ENCODE data around the gene CHRM3.

CHRM3 gene

DNA sequence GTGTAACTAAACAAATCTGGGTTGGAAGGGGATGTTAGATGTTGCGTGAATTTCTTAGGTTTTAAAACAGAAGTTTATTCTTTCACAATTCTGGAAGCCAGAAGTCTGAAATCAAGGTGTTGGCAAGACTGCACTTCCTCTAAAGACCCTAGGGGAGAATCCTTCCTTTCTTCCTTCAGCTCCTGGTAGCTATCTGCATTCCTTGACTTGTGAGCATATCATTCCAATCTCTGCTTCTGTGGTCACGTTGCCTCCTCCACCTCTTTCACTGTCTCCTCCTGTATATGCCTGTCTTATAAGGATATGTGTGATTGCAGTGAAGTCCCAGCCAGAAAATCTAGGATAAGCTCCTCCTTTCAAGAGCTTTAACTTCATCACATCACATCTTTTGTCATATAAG is 7.7 kb downstream of the CHRM3 start:
- DNase-seq (ENCODE audit: low spot score), result no peak
- no peak for FAIRE-seq

DNA sequence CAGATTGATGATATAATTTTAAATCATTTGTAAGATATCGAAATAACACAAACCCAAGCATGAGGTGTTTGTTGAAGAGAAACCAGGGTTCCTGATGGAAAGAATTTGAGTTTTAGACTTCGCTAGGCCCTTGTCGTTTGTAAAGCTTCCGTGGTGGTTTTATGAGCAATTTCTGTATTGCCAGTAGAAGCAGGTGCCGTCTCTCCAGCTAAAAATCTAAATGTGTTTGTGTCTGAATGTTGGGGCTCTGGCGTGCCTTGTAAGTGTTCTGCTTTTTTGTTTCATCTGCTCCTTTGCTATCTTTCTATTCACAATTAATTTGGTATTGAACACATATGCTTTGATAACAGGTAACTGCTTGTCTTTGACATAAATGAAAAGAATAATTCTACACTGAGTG is 27.5 kb downstream of the CHRM3 start:
- FAIRE-seq (no peak), DNase-seq (ENCODE audit: low spot score) (no peak)

DNA sequence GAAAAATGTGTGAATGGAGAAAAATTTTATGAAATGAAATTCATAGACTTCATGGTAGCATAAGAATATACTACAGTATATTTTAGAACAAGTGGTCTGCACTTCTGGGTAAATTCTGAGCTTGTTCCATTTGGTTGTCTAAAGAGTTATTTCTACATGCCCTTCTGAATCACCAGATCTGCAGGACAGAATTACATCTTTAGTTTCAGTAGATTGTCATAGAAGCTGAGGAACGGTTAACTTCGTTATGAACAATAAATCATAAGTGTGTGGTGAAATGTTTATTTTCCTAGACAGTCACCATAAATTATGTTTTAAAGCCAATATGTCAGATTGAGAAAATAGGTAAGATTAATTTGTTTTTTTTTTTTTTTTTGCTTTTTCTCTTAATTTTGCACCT is 30.9 kb downstream of the CHRM3 start:
- FAIRE-seq, result no peak
- no peak for DNase-seq (ENCODE audit: low spot score)

DNA sequence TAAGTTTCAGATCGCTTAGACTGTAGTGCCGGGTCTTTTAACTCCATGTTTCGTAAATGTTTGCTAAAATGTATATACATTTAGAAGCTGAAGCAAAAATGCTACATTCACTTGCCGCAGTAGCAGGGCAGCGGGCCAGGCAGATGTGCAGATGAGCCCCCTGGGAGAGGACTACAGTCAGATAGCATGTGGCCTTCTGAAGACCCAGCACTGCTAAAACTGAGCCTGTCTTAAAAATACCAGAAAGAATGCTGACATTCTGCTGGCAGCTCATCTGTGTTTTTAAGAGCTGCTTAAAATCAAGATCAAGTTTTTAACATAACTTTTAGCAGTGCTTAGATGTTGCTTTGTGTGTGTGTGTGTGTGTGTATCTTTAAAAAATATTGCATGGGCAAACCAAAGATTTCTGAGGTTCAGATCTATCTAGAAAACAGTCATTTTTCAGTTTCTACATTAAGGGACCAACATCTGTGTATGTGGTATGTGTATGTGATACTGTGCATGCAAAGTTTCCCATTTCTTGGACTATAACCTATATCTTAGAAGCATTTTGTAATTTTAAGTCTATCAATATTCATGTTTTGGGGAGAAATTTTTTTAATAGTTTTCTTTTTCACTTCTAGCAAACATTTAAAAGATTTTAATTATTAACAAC is 31.7 kb downstream of the CHRM3 start:
- FAIRE-seq (no peak), DNase-seq (ENCODE audit: low spot score) (no peak)

DNA sequence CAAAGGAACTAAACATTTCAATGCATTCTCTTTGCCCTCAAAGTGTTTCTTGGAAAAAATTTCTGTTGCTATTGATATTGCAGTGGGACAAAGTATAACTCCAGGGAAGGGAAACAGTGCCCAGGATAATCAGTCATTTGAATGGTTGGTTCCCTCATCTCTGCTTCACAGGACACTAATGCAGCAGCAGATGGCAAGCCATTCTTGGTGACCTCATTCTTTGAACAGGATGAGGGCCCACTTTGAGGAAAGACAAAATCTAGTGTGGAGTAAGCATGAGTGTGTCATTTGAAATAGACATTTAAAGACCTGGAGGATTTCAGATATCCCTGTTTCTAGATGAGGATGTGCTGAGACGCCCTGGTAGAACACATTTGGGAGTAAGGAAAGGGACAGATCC is 32.3 kb downstream of the CHRM3 start:
- DNase-seq (ENCODE audit: low spot score) (no peak), FAIRE-seq (no peak)

DNA sequence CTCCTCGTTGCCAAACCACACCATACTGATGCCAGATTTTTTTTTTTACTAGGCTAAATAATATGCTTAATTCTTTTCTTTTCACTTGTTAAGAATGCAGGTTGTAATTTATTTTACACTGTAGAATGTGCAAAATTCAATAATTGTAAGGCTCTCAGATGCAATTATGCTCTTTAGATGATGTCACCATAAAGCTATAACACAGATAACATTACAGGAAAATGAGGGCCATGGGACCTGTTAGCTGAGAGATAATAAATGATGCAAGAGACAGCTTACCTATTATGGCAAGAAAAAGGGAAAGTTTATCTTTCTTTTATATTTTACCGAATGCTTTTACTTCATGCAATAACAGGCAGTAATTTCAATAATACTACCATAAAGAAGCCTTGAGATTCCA is 35.4 kb downstream of the CHRM3 start:
- FAIRE-seq (no peak), DNase-seq (ENCODE audit: low spot score) (no peak)

DNA sequence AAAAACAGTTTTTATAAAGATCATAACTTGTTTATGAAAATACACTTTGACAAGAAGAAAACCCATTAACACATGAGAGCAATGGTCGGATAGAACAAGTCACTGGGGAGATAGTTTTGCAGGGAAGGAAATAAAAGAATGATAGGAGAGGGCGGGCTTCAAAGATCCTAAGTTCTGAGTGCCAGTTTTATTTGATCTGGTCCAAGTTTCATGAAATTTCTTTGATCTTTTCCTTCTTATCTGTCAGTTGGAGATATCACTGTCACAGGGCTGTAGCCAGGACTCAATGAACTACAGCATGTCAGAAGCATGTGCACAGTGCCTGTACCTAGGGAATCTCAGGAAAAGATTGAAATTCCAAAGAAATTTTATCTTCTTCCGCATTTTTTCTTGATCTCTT is 36.5 kb downstream of the CHRM3 start:
- DNase-seq (ENCODE audit: low spot score), result no peak
- FAIRE-seq, result no peak

DNA sequence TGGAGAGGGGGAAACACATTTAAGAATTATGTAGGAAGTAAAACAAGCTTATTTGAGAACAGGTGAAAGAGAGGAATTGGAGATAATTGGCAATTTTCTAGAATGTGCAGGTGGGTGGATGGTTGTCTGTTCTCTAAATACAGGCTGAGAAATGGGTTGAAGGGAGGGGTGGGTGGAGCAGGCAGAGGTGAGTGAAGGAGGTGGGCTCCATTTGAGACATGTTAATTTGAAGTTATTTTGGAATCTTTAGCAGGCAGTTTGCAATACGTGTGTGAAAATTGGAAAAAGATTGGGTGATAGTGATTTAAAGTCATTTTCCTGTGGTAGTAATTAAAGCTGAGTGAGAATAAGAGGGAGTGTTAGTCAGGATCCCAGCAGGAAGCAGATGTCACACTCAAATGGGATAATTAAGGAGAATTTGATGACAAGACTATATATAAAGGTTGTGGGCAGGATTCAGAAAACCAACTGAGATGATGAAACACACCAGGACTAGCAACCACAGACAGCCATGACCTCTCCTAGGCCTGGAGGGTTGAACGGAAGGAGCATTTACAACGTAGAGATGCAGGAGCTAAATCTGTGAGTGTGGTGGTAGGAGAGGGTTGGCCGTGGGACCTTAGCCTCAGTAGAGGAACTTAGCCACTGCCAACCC is 40.6 kb downstream of the CHRM3 start:
- DNase-seq (ENCODE audit: low spot score) (no peak), FAIRE-seq (no peak)

DNA sequence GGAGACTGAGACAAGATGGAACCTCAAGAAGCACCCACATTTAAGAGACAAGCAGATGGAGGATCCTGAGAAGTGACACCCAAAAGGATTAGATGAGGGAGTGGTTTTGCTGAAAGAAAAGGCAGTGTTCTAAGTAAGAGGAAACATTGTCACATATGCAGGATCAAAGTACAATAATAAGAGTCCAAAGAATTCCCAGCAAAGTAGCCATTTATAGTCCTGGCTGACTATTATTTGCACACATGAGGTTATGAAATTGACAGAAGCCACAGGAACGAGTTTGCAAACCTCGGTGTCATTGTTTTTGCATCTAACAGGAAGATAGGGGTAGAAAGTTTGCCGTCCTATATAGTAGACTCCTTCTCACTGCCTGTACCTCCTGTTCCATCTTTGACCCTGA is 41.3 kb downstream of the CHRM3 start:
- no peak for FAIRE-seq
- no peak for DNase-seq (ENCODE audit: low spot score)

DNA sequence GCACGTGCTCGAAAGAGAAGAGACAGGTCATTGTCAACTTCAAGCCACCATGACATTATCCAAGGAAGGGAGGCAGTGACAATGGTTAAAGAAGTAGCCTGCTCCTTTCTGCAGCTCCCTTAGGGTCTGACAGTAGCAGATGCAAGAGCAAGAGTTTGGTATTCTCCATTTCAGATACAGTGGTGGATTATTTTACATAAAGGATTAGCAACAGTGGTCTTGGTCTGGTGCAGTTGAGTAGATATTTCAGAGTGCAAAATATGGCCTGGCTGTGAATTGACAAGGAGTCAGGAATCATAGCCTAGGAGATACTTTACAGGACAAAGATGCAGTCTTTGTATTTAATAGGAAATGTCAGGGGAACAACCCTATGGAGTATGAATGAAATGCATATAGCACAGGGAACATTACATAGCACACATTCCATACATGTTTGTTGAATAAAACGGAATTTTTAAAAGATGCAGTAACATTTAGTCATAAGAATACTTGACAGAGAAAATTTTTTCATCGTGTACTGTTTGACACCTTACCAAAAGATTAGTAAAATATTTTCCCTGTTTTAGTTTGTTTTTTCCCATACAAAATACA is 41.8 kb downstream of the CHRM3 start:
- FAIRE-seq (no peak), DNase-seq (ENCODE audit: low spot score) (no peak)

DNA sequence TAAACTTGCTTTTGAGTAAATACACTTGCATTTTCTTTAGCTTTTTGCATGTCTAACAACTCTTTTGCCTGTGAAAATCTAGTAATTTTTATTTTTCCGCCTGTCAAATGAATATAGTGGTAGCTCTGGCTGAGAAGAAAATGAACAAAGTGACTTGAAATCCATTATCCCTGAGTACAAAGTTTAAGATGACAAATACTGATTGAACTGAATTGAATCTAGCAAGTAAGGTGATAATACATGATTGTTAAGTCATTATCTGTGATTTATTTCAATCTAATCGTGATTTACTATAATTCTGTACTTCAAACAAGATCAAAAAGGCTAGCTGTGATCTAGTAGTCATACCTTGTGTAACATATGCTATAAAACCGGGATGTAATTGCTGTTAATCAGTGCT is 42.8 kb downstream of the CHRM3 start:
- DNase-seq (ENCODE audit: low spot score) (no peak), FAIRE-seq (no peak)

DNA sequence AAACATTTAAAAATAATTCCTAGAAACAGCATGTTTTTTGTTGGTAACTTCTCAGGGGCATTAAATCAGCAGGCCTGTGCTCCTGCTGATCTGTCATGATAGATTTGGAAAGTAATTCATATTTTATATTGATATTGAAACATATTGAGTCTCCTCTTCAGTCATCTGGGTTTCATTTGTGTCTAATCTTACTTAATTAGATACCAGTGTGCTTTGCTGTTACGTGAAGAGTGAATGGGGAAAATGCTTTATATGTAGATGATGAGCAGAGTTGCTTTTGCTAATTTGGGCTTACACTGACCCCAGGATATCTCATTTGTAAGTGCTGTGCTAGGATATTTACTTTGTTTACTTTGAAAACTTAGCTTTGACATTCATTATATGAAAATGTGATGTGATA is 45.9 kb downstream of the CHRM3 start:
- DNase-seq (ENCODE audit: low spot score) (no peak), FAIRE-seq (no peak)

DNA sequence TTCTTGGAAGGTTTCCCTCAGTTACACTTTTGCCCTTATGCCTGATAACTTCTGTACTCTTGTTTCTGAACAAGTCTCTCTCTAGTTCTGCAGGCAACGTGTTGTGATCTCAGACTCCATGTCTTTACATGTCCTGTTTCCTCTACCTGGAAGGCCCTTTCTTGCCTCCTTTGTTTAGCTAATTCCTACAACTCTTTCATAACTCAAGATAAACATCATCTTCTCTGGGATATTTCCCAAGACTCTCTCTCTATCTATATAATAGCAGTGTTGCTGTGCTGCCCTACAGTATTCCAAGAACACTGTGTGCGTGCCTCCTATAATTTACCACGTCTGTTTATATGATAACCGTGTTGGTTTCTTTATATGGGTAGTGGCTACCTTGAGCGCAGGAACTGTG is 47.8 kb downstream of the CHRM3 start:
- FAIRE-seq (no peak), DNase-seq (ENCODE audit: low spot score) (no peak)
